Neural cell (in vitro differentiated cells): ENCODE data around the gene ASH1L. TPM values are rescaled to one million over a fixed set of nuclear protein-coding genes. Genes with fewer than 3 reads are reported as not detected.
"Not testable (repeated sequence)": the region's sequence is repeated elsewhere in the genome, so short reads cannot be mapped to it uniquely, and the experiment has no call there.

ENCODE experiments used
- H2AFZ ChIP-seq: fragments of 200-600, 300-800 bp; sonication (generic), shearing (Covaris generic); 2 replicates; pipeline ENCODE4 v1.6.0; 2014; ENCODE audit warnings: low read depth, mild to moderate bottlenecking, antibody characterized with exemption, low read length, moderate library complexity
- H3F3A ChIP-seq: fragments of 200-600 bp; shearing (Covaris generic); 2 replicates; pipeline ENCODE4 v1.6.1; 2016; ENCODE audit warnings: mild to moderate bottlenecking, moderate library complexity, mixed read lengths, antibody characterized with exemption, low read length; ENCODE audit not compliant: insufficient read depth, poor library complexity, severe bottlenecking
- H3K27ac ChIP-seq: fragments of 200-600, 300-800 bp; sonication (generic), shearing (Covaris generic); 2 replicates; pipeline ENCODE4 v1.5.1; 2014; ENCODE audit warnings: mild to moderate bottlenecking, low read length, moderate library complexity
- H3K27me3 ChIP-seq: fragments of 300-800, 200-600 bp; sonication (generic), shearing (Covaris generic); 2 replicates; pipeline ENCODE4 v1.6.0; 2014; ENCODE audit warnings: mild to moderate bottlenecking, low read depth, low read length, moderate library complexity; ENCODE audit not compliant: insufficient read depth
- H3K36me3 ChIP-seq: fragments of 300-800, 200-600 bp; sonication (generic), shearing (Covaris generic); 2 replicates; pipeline ENCODE4 v1.5.1; 2014; ENCODE audit warnings: mild to moderate bottlenecking, antibody characterized with exemption, low read length, moderate library complexity; ENCODE audit not compliant: insufficient read depth
- H3K4me2 ChIP-seq: fragments of 300-800, 200-600 bp; sonication (generic), shearing (Covaris generic); 2 replicates; pipeline ENCODE4 v1.6.0; 2014; ENCODE audit warnings: mild to moderate bottlenecking, low read length
- H3K4me3 ChIP-seq: fragments of 300-800, 200-600 bp; sonication (generic), shearing (Covaris generic); 2 replicates; pipeline ENCODE4 v1.5.1; 2014; ENCODE audit warnings: mild to moderate bottlenecking, low read length, moderate library complexity
- H3K79me2 ChIP-seq: fragments of 200-600 bp; shearing (Covaris generic); replicated peaks from 2 replicates; pipeline ENCODE4 v1.6.0; 2014; ENCODE audit warnings: mild to moderate bottlenecking, low read length, moderate library complexity; ENCODE audit not compliant: insufficient read depth
- H3K9ac ChIP-seq: fragments of 300-800, 200-600 bp; sonication (generic), shearing (Covaris generic); 2 replicates; pipeline ENCODE4 v1.6.1; 2016; ENCODE audit warnings: mild to moderate bottlenecking, low read length, mixed read lengths
- H3K9me2 ChIP-seq: fragments of 200-600 bp; shearing (Covaris generic); 2 replicates; pipeline ENCODE4 v1.6.1; 2016; ENCODE audit warnings: mild to moderate bottlenecking, low read length, mixed read lengths; ENCODE audit not compliant: insufficient read depth
- H3K9me3 ChIP-seq: fragments of 200-600, 300-800 bp; sonication (generic), shearing (Covaris generic); 2 replicates; pipeline ENCODE4 v1.6.1; 2016; ENCODE audit warnings: mild to moderate bottlenecking, mixed run types, low read length, moderate library complexity, mixed read lengths
- H4K20me1 ChIP-seq: fragments of 200-600 bp; shearing (Covaris generic); 2 replicates; pipeline ENCODE4 v1.6.1; 2016; ENCODE audit warnings: mild to moderate bottlenecking, mixed run types; ENCODE audit not compliant: insufficient read depth
- EP300 ChIP-seq: fragments of 450-650 bp; conservative IDR thresholded peaks from 2 replicates; pipeline ENCODE4 v1.6.1; 2014; ENCODE audit warnings: antibody characterized with exemption, mild to moderate bottlenecking, moderate library complexity; ENCODE audit not compliant: poor library complexity, severe bottlenecking
- EZH2 ChIP-seq: fragments of 200-600, 300-800 bp; shearing (Covaris generic), sonication (generic); IDR thresholded peaks from 2 replicates; pipeline ENCODE4 v1.6.1; 2014; ENCODE audit warnings: antibody characterized with exemption, low read length, borderline replicate concordance, mild to moderate bottlenecking; ENCODE audit not compliant: insufficient read depth, poor library complexity, severe bottlenecking
- MXI1 ChIP-seq: fragments of 450-650 bp; conservative IDR thresholded peaks from 2 replicates; pipeline ENCODE4 v1.6.1; 2014; ENCODE audit warnings: antibody characterized with exemption, mild to moderate bottlenecking; ENCODE audit not compliant: poor library complexity, severe bottlenecking
- POLR2AphosphoS5 ChIP-seq: IDR thresholded peaks from 2 replicates; pipeline ENCODE4 v1.6.1; 2012
- RAD21 ChIP-seq: fragments of 450-650 bp; conservative IDR thresholded peaks from 2 replicates; pipeline ENCODE4 v1.6.1; 2014; ENCODE audit warnings: antibody characterized with exemption, mild to moderate bottlenecking, moderate library complexity
- SMC3 ChIP-seq: fragments of 450-650 bp; conservative IDR thresholded peaks from 2 replicates; pipeline ENCODE4 v1.6.1; 2014; ENCODE audit warnings: antibody characterized with exemption, mild to moderate bottlenecking, moderate library complexity; ENCODE audit not compliant: poor library complexity
- TAF1 ChIP-seq: IDR thresholded peaks from 2 replicates; pipeline ENCODE4 v1.6.1; 2012; ENCODE audit warnings: low read depth
- polyA plus RNA-seq: library from polyadenylated mRNA; depleted of rRNA; stranded (reverse); fragments of >200 nt; gene quantifications from 2 replicates; pipeline ENCODE4 v1.2.3, GENCODE V29; 2014
- TF ChIP-seq, protein P1 (sequence below): IDR thresholded peaks from 2 replicates; pipeline ENCODE4 v1.6.1; 2012; ENCODE audit warnings: borderline replicate concordance
- TF ChIP-seq, protein P2 (sequence below): fragments of 450-650 bp; IDR thresholded peaks from 2 replicates; pipeline ENCODE4 v1.5.1; 2014; ENCODE audit warnings: antibody characterized with exemption, mild to moderate bottlenecking, moderate library complexity; ENCODE audit not compliant: poor library complexity, severe bottlenecking

The ASH1L gene
- polyA plus RNA-seq, 1 donor from 2014 or later, result 16.2 TPM

DNA sequence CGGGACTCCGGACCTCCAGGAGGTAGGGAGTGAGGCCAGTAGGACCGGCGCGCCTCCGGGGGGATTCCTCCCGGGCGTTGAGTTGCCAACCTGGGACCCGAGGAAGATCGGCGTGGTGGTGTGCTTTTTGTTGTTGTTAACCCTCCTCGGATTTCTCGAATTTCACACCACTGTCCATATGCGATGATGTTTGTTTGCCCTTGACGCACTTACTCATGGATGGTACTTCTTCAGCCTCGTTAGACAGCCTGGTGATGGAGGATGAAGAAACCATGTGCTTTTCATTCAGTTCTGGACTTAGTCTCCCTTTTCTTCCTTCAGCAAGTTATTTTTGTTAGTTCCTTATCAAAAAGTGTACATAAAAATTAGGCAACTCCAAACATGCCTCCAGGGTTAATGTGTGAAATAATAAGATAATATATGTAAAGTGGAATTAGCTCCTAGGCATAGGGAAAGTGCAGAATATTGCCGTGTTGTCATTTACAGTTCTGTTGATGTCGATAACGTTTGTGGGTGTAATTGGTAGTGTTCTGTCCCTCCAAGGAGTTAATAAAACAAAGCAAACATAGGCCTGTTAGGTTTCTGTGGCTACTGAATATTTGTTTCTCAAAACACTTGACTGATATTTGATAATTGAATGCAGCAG is 897 bp upstream of the ASH1L start:
- Histone ChIP-seq H3K27ac (peak overlapping the region; percentile 100), H3K79me2 (peaks cover 48% of the 10 kb centered on the region), H3K4me3 (peak overlapping the region; percentile 88), H3K9ac (peak overlapping the region; percentile 99), H2AFZ (peak overlapping the region; percentile 87), H3K4me2 (peak overlapping the region; percentile 76)
- not testable (repeated sequence) for H3K9me3 ChIP-seq, H4K20me1 ChIP-seq, H3K27me3 ChIP-seq, H3F3A ChIP-seq, H3K36me3 ChIP-seq, H3K9me2 ChIP-seq
- TF ChIP-seq SMC3, result peak; percentile 60
- peak; percentile 8 for TF ChIP-seq EP300
- TF ChIP-seq MXI1, result peak; percentile 93

DNA sequence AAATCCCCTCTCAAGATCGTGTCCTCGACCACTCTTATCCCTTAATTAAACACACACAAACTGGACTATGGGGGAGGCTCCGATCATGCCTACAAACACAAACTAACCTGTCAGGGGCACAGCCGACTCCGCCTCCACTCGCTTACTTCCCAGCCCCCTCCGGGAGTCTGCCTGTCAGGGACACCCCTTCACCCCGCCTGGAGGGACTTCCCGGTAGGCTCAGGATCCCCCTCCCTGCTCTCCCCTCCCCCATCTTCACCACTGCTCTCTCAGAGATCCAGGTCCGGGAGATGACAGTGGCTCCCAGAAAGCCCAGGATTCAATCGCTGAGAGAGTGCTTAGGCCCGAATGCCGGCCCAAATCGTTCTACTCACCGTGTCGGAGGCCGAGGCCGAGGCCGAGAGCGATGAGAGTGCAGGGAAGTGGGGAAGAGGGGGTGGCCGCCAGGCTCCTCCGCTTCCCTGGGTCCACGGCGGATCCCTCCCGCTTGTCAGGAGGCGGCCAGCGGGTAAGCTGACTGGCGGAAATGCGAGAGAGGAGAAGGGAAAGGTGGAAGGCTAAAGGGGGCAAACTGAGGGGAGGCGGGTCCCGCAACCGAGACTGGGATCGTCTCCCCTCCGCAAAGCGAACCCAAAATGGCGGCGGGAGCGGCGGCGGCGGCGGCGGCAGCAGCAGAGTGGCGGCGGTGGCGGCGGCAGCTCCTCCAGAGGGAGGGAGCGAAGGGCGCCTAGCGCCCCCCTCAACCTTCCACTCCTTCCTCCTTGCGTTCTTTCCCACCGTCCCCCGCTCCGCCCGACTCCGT is 623 bp downstream of the ASH1L start:
- not testable (repeated sequence) for H3K27me3 ChIP-seq, H3K4me2 ChIP-seq, H3K36me3 ChIP-seq, H4K20me1 ChIP-seq, H3F3A ChIP-seq, H3K9me2 ChIP-seq, H3K9me3 ChIP-seq
- H3K27ac ChIP-seq, result peak overlapping the region; percentile 100
- H2AFZ ChIP-seq, result peak overlapping the region; percentile 85
- peak overlapping the region; percentile 88 for H3K4me3 ChIP-seq
- H3K9ac ChIP-seq, result peak overlapping the region; percentile 99
- peak; percentile 35 for TF ChIP-seq RAD21
- peak; percentile 45 for TF ChIP-seq MXI1
- TF ChIP-seq TAF1, result peak; percentile 72
- TF ChIP-seq EP300, result peak; percentile 41
- TF ChIP-seq SMC3, result peak; percentile 48
- H3K79me2 ChIP-seq, result peaks cover 64% of the 10 kb centered on the region

DNA sequence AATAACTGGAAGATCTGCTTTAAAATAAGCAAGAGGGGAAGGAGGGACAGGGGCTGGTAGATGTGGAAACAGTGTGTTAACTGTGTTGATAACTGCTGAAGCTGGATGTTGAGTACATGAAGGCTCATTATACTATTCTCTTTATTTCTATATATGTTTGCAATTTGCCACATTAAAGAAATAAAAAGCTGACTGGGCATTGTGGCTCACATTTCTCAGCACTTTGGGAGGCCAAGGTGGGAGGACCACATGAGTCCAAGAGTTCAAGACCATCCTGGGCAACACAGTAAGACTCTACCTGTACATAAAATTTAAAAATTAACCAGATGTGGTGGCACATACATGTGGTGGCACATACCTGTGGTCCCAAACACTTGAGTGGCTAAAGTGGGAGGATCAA is 6.7 kb downstream of the ASH1L start:
- Histone ChIP-seq H3K4me2 (no peak overlapping the region), H3K9me2 (no peaks in the 10 kb centered on the region), H3K79me2 (peaks cover 83% of the 10 kb centered on the region), H3F3A (peaks cover 3% of the 10 kb centered on the region), H3K27ac (no peak overlapping the region), H3K4me3 (no peak overlapping the region), H3K9me3 (no peaks in the 10 kb centered on the region), H3K9ac (no peak overlapping the region), H4K20me1 (peaks cover 4% of the 10 kb centered on the region), H3K36me3 (no peaks in the 10 kb centered on the region), H3K27me3 (no peaks in the 10 kb centered on the region), H2AFZ (no peak overlapping the region)
- TF ChIP-seq TAF1 (no peak), RAD21 (no peak), EZH2 (no peak), MXI1 (no peak), POLR2AphosphoS5 (no peak), EP300 (no peak), SMC3 (no peak)
- TF ChIP-seq, protein P1, sequence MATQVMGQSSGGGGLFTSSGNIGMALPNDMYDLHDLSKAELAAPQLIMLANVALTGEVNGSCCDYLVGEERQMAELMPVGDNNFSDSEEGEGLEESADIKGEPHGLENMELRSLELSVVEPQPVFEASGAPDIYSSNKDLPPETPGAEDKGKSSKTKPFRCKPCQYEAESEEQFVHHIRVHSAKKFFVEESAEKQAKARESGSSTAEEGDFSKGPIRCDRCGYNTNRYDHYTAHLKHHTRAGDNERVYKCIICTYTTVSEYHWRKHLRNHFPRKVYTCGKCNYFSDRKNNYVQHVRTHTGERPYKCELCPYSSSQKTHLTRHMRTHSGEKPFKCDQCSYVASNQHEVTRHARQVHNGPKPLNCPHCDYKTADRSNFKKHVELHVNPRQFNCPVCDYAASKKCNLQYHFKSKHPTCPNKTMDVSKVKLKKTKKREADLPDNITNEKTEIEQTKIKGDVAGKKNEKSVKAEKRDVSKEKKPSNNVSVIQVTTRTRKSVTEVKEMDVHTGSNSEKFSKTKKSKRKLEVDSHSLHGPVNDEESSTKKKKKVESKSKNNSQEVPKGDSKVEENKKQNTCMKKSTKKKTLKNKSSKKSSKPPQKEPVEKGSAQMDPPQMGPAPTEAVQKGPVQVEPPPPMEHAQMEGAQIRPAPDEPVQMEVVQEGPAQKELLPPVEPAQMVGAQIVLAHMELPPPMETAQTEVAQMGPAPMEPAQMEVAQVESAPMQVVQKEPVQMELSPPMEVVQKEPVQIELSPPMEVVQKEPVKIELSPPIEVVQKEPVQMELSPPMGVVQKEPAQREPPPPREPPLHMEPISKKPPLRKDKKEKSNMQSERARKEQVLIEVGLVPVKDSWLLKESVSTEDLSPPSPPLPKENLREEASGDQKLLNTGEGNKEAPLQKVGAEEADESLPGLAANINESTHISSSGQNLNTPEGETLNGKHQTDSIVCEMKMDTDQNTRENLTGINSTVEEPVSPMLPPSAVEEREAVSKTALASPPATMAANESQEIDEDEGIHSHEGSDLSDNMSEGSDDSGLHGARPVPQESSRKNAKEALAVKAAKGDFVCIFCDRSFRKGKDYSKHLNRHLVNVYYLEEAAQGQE, result no peak
- TF ChIP-seq, protein P2, sequence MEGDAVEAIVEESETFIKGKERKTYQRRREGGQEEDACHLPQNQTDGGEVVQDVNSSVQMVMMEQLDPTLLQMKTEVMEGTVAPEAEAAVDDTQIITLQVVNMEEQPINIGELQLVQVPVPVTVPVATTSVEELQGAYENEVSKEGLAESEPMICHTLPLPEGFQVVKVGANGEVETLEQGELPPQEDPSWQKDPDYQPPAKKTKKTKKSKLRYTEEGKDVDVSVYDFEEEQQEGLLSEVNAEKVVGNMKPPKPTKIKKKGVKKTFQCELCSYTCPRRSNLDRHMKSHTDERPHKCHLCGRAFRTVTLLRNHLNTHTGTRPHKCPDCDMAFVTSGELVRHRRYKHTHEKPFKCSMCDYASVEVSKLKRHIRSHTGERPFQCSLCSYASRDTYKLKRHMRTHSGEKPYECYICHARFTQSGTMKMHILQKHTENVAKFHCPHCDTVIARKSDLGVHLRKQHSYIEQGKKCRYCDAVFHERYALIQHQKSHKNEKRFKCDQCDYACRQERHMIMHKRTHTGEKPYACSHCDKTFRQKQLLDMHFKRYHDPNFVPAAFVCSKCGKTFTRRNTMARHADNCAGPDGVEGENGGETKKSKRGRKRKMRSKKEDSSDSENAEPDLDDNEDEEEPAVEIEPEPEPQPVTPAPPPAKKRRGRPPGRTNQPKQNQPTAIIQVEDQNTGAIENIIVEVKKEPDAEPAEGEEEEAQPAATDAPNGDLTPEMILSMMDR, result no peak
